GM19324 (cell line): Measurements from ENCODE around the gene ZCCHC2.

Experiments
- ATAC-seq: cut with Tn5 transposase; IDR thresholded peaks from one replicate; pipeline ENCODE4 v1.9.1; 2021; ENCODE audit warnings: mild to moderate bottlenecking, moderate library complexity; ENCODE audit not compliant: unreplicated experiment, low FRiP score

Gene ZCCHC2

GRCh38 chr18:62537042-62537894, 14.4 kb downstream of the ZCCHC2 start:
- ATAC-seq = no peak

- no peak for ATAC-seq
These were observed 15.1 kb downstream of the ZCCHC2 start for GRCh38 chr18:62537946-62538345.

- no peak for ATAC-seq
These were observed 16.1 kb downstream of the ZCCHC2 start for GRCh38 chr18:62538881-62539280.

GRCh38 chr18:62539284-62540165, 16.7 kb downstream of the ZCCHC2 start:
- no peak for ATAC-seq

GRCh38 chr18:62543021-62543420, 20.2 kb downstream of the ZCCHC2 start:
- no peak for ATAC-seq

GRCh38 chr18:62545098-62545497, 22.3 kb downstream of the ZCCHC2 start:
- no peak for ATAC-seq

GRCh38 chr18:62549755-62550154, 26.9 kb downstream of the ZCCHC2 start:
- no peak for ATAC-seq

GRCh38 chr18:62550746-62551145, 27.9 kb downstream of the ZCCHC2 start:
- no peak for ATAC-seq

GRCh38 chr18:62551972-62552513, 29.2 kb downstream of the ZCCHC2 start:
- ATAC-seq = no peak

- no peak for ATAC-seq
These were observed 31.4 kb downstream of the ZCCHC2 start for GRCh38 chr18:62554061-62554815.

- ATAC-seq = no peak
These were observed 32.3 kb downstream of the ZCCHC2 start for GRCh38 chr18:62555135-62555534.

- ATAC-seq = no peak
These were observed 33.6 kb downstream of the ZCCHC2 start for GRCh38 chr18:62556397-62556796.

- ATAC-seq = no peak
These were observed 35.3 kb downstream of the ZCCHC2 start for GRCh38 chr18:62558015-62558663.

GRCh38 chr18:62564044-62564443, 41.2 kb downstream of the ZCCHC2 start:
- ATAC-seq = no peak

GRCh38 chr18:62566199-62566598, 43.4 kb downstream of the ZCCHC2 start:
- no peak for ATAC-seq

- ATAC-seq = no peak
These were observed 44.0 kb downstream of the ZCCHC2 start for GRCh38 chr18:62566818-62567217.

GRCh38 chr18:62569081-62569655, 46.3 kb downstream of the ZCCHC2 start:
- no peak for ATAC-seq

GRCh38 chr18:62571037-62571436, 48.2 kb downstream of the ZCCHC2 start:
- ATAC-seq = no peak

GRCh38 chr18:62571648-62572047, 48.8 kb downstream of the ZCCHC2 start:
- ATAC-seq = no peak

GRCh38 chr18:62572456-62572855, 49.6 kb downstream of the ZCCHC2 start:
- no peak for ATAC-seq
